Left lung (tissue), 10 donors: Measurements from ENCODE around the gene JMJD6. TPM values are rescaled to one million over a fixed set of nuclear protein-coding genes. Genes with fewer than 3 reads are reported as not detected.

ENCODE experiments used
- ATAC-seq: fragments of 200-7000 bp; cut with Tn5 transposase; one replicate; pipeline ENCODE4 v1.9.1; 2020; ENCODE audit warnings: moderate library complexity
- DNase-seq, 4 donors: peaks; one replicate each; pipeline ENCODE4 v3.0.0-alpha.2; 2013 to 2020
- H3K27ac ChIP-seq, 2 donors: fragments of 200-600 bp; sonication (generic) in 1 of 2; one replicate each; pipeline versions ENCODE4 v1.5.0 to v1.8.0; 2020 to 2021
- H3K27me3 ChIP-seq, 2 donors: fragments of 200-600 bp; sonication (generic) in 1 of 2; one replicate each; pipeline versions ENCODE4 v1.5.0 to v1.8.0; 2020 to 2021
- H3K36me3 ChIP-seq, 2 donors: fragments of 200-600 bp; sonication (generic) in 1 of 2; one replicate each; pipeline versions ENCODE4 v1.5.0 to v1.8.0; 2020 to 2021
- H3K4me1 ChIP-seq, 2 donors: fragments of 200-600 bp; one replicate each; pipeline ENCODE4 v1.8.0; 2021
- H3K4me3 ChIP-seq, 2 donors: fragments of 200-600 bp; sonication (generic) in 1 of 2; one replicate each; pipeline versions ENCODE4 v1.5.0 to v1.8.0; 2020 to 2021; ENCODE audit warnings: mild to moderate bottlenecking in 1 of 2
- H3K9me3 ChIP-seq, 2 donors: fragments of 200-600 bp; sonication (generic) in 1 of 2; one replicate each; pipeline versions ENCODE4 v1.5.0 to v1.8.0; 2020 to 2021
- CTCF ChIP-seq, 2 donors: fragments of 200-600 bp; sonication (generic) in 1 of 2; IDR thresholded peaks; one replicate each; pipeline versions ENCODE4 v1.5.0 to v1.8.0; 2021; ENCODE audit warnings: antibody characterized with exemption in 2 of 2
- intact Hi-C, 2 donors: fragments of 100-400 bp; cut with DNase I; formaldehyde crosslinking; loops; one replicate each; pipeline versions ENCODE4 v1.11.2 to v1.14.2; 2022
- polyA plus RNA-seq, 6 donors: library from polyadenylated mRNA; unstranded; fragments of 120-200 nt; gene quantifications; one replicate each; pipeline ENCODE4 v1.2.1, GENCODE V29; 2013; ENCODE audit not compliant: insufficient read length in 6 of 6
- total RNA-seq, 2 donors: library from RNA; stranded (reverse); fragmentation: NEBNext Ultra II Directional; extraction: Animal tissue kit (Norgen Biotek cat#: 25700); gene quantifications; one replicate each; pipeline ENCODE4 v1.2.1, GENCODE V29; 2021
- donor health status: DM: no; HTN: yes; CAD: no.
- donor health status: DM: no; HTN: no; CAD: no.

Gene JMJD6
- total and polyA plus RNA-seq, 8 donors: 21.9 to 35.9 (median 26.1) TPM

DNA sequence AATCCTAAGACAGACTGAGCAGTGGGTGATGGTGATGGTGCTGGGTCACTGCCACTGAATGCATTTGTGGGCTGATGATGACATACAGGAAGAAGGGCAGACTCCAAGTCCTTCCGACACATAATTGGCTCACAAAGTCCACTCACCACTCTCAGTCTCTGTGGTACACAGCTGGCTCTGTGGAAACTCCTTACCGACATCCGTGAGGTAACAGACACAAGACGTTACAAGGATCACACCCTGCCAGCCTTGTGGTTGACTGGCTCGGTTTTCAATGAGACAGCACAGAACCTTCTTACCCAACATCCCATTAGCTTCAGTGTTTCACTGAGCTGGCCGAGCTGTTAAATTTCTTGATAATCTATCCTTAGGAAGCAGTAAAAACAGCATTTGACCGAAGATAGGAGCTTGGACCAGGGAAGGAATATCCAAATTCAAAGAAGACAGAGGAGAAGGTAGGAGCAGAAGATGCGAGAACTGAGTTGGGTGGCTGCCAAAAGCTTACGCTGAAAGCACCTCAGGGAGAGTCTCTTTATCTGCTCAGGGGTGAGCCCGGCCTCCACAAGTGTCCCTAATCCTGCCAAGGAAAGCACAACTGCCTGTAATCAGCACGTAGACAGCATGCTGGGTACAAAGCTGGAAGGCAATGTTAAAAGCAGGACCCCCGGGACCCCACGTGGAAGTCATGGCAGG lies 10.1 kb downstream of the JMJD6 start:
- Histone ChIP-seq H3K9me3 (no peaks in the 10 kb centered on the region), H3K27ac (peak overlapping the region; percentile 75 to 95), H3K4me3 (peak overlapping the region in 1 of 2 donors; percentile 9), H3K4me1 (peaks cover 26 to 52% of the 10 kb centered on the region in 2 donors), H3K36me3 (peaks cover 0 to 83% of the 10 kb centered on the region in 2 donors), H3K27me3 (no peaks in the 10 kb centered on the region)
- TF ChIP-seq CTCF (IDR thresholded peaks at IDR 0.05): no peak
- DNase-seq: no peak
- intact Hi-C loops: loop anchor here in 1 of 2 donors (10.0 kb wide), 1 partner anchor 161 kb away; no protein-coding TSS in a partner anchor
- peak; percentile 69 for ATAC-seq

GRCh38 chr17:76715496-76715830 lies 10.9 kb downstream of the JMJD6 start:
- no peak for TF ChIP-seq CTCF (IDR thresholded peaks at IDR 0.05)
- ATAC-seq (no peak), DNase-seq (no peak)
- intact Hi-C loops: loop anchor here in 1 of 2 donors (10.0 kb wide), 1 partner anchor 161 kb away; no protein-coding TSS in a partner anchor
- H3K9me3 ChIP-seq: no peaks in the 10 kb centered on the region
- peaks cover 0 to under 1% of the 10 kb centered on the region in 2 donors for H3K27me3 ChIP-seq
- peaks cover 29 to 56% of the 10 kb centered on the region in 2 donors for H3K4me1 ChIP-seq
- H3K36me3 ChIP-seq: peaks cover 0 to 74% of the 10 kb centered on the region in 2 donors
- peak overlapping the region; percentile 75 to 95 for H3K27ac ChIP-seq
- H3K4me3 ChIP-seq: no peak overlapping the region

- Histone ChIP-seq H3K36me3 (peaks cover 0 to 69% of the 10 kb centered on the region in 2 donors), H3K9me3 (no peaks in the 10 kb centered on the region), H3K27ac (peak overlapping the region; percentile 75 to 95), H3K27me3 (peaks cover 0 to 5% of the 10 kb centered on the region in 2 donors), H3K4me1 (peaks cover 29 to 60% of the 10 kb centered on the region in 2 donors), H3K4me3 (no peak overlapping the region)
- ATAC-seq (peak; percentile 14), DNase-seq (no peak)
- intact Hi-C loops: loop anchor here in 1 of 2 donors (10.0 kb wide), 1 partner anchor 160 kb away; no protein-coding TSS in a partner anchor
- TF ChIP-seq CTCF (IDR thresholded peaks at IDR 0.05): peak; percentile 66 to 83
These were observed 11.4 kb downstream of the JMJD6 start for GRCh38 chr17:76714822-76715495.

GRCh38 chr17:76714336-76714735 lies 12.1 kb downstream of the JMJD6 start:
- H3K36me3 ChIP-seq: peaks cover 0 to 63% of the 10 kb centered on the region in 2 donors

More at GRCh38 chr17:76714336-76714735, 12.1 kb downstream of the JMJD6 start:
- no peaks in the 10 kb centered on the region for H3K9me3 ChIP-seq
- DNase-seq (no peak), ATAC-seq (no peak)
- H3K27ac ChIP-seq: peak overlapping the region in 1 of 2 donors; percentile 95
- H3K4me3 ChIP-seq: no peak overlapping the region
- intact Hi-C loops: loop anchor here in 1 of 2 donors (10.0 kb wide), 1 partner anchor 160 kb away; no protein-coding TSS in a partner anchor
- TF ChIP-seq CTCF (IDR thresholded peaks at IDR 0.05): no peak
- peaks cover 0 to 6% of the 10 kb centered on the region in 2 donors for H3K27me3 ChIP-seq
- H3K4me1 ChIP-seq: peaks cover 29 to 66% of the 10 kb centered on the region in 2 donors
